HUES6 (cell line): ENCODE data around the gene SHISAL1.

Experiments used
- H3K27ac ChIP-seq: 2 replicates; pipeline ENCODE4 v1.7.0; 2013; ENCODE audit warnings: low read depth, mild to moderate bottlenecking, low read length, inconsistent platforms
- H3K27me3 ChIP-seq: 2 replicates; pipeline ENCODE4 v1.6.1; 2013; ENCODE audit warnings: low read length; ENCODE audit not compliant: control insufficient read depth, insufficient read depth
- H3K36me3 ChIP-seq: 2 replicates; pipeline ENCODE4 v1.6.1; 2013; ENCODE audit warnings: low read length; ENCODE audit not compliant: control insufficient read depth, insufficient read depth
- H3K4me1 ChIP-seq: 2 replicates; pipeline ENCODE4 v1.6.1; 2013; ENCODE audit warnings: low read length; ENCODE audit not compliant: control insufficient read depth, insufficient read depth
- H3K4me3 ChIP-seq: 2 replicates; pipeline ENCODE4 v1.5.1; 2013; ENCODE audit warnings: low read depth, low read length
- H3K9ac ChIP-seq: one replicate; pipeline ENCODE4 v1.6.1; 2013; ENCODE audit warnings: mild to moderate bottlenecking, low read length
- H3K9me3 ChIP-seq: 2 replicates; pipeline ENCODE4 v1.6.1; 2013; ENCODE audit warnings: low read depth, low read length; ENCODE audit not compliant: control insufficient read depth, insufficient read depth

The SHISAL1 gene

DNA sequence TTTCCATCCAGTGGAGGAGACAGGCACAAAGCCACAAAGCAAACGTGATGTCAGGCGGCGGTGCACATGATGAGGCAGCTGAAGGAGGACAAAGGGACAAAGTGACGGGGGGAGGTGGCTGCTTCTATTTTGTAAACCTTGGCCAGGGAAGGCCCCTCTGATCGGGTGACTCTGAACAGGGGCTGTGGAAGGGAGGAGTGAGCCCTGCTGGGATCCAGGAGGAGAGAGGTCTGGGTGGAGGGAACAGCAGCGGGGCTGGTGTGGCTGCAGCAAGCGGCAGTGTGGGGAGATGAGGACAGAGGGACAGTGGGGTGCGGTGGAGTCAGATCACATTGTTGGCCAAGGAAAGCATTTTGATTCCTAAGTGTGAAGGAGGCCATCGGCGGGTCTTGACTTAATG is 36.7 kb downstream of the SHISAL1 start:
- no peaks in the 10 kb centered on the region for H3K27me3 ChIP-seq
- no peak overlapping the region for H3K27ac ChIP-seq
- H3K9ac ChIP-seq: no peak overlapping the region
- peaks cover 10% of the 10 kb centered on the region for H3K4me1 ChIP-seq
- H3K36me3 ChIP-seq: no peaks in the 10 kb centered on the region
- no peaks in the 10 kb centered on the region for H3K9me3 ChIP-seq
- no peak overlapping the region for H3K4me3 ChIP-seq

DNA sequence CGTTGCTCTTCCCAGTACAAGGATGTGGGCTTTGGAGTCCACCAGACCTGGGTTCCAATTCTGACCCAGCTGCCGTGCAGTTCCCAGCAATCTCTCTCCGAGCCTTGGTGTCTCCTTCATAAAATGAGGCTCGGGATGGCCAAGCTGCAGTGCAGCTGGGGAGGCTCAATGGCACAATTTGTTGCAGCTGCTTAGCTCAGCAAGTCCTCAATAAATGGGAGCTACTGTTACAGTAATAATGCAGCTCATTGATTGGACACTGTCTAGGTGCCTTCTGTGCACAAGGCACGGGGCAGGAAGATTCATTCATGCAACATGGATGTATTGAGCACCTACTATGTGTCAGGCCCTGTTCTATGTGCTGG is 37.1 kb downstream of the SHISAL1 start:
- Histone ChIP-seq H3K4me1 (peaks cover 10% of the 10 kb centered on the region), H3K4me3 (no peak overlapping the region), H3K36me3 (no peaks in the 10 kb centered on the region), H3K27me3 (no peaks in the 10 kb centered on the region), H3K9me3 (no peaks in the 10 kb centered on the region), H3K27ac (no peak overlapping the region), H3K9ac (no peak overlapping the region)

DNA sequence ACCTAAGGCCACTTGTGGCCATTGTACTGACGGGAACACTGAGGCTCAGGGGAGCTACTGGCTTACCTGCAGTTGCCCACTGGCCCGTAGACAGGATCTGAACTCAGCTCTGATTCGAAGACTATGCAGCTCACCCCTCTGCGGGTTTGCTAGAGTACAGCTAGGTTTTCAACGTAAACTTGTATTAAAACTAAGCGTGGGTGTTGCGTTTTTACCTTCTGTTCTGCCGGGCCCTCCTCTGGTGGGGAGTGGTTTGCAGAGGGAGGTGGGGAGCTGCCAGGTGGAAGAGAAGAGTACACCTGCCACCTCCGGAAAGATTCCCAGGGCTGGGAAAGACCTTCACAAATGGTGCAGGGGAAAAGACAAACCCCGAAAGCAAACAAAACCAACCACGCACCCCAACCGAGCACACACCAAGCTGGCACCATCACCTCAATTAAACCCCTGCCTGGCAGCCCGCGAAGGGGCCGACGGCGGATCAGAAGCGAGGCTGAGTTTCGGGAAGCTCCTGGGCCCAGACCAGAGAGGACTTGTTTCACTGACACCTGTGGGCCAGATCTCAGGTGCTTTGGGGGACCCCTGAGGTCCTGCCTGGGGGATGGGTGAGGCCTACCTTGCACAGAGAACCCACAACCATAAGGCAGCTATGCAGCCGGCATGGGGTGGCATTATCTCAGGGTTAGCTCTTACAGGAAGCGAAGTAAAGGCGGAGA is 37.7 kb downstream of the SHISAL1 start:
- Histone ChIP-seq H3K36me3 (no peaks in the 10 kb centered on the region), H3K27me3 (no peaks in the 10 kb centered on the region), H3K9me3 (no peaks in the 10 kb centered on the region), H3K9ac (no peak overlapping the region), H3K4me3 (no peak overlapping the region), H3K27ac (no peak overlapping the region), H3K4me1 (peaks cover 10% of the 10 kb centered on the region)

DNA sequence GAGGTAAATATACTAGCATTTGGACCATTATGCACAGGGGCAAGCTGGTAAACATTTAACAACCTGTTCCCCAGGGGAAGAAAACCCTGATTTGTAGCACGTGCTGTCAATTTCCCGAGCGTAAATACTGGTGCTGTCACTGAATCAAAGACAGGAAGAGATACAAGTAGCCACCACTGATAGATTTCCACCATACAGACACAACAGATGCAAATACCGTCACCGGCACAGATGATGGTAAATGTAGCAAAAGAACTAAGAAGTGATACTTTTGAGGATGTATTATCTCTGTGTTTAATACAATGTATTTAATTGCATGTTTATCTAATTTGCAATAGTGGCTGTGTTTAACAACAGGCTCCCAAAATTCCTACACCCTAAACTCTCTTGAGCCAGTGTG is 39.6 kb downstream of the SHISAL1 start:
- no peaks in the 10 kb centered on the region for H3K27me3 ChIP-seq
- no peak overlapping the region for H3K4me3 ChIP-seq
- no peaks in the 10 kb centered on the region for H3K36me3 ChIP-seq
- H3K27ac ChIP-seq: no peak overlapping the region
- H3K4me1 ChIP-seq: peaks cover 10% of the 10 kb centered on the region
- no peak overlapping the region for H3K9ac ChIP-seq
- no peaks in the 10 kb centered on the region for H3K9me3 ChIP-seq

DNA sequence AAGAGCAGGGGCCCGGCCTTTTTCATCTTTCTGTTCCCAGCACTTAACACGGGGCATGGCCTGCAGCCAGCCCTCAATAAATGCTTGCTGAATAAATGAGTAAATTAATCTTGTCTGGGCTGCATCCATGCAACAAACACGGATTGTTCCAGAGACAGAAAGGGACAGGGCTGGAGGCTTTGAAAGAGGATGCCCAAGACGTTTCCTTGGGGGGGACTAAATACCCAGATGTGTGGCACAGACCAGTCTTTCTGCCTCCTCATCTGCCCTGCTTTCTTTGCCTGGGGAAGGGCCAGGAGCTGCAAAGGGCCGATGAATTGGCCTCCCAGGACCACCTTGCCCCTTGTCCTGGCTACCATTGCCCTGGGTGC is 40.4 kb downstream of the SHISAL1 start:
- no peak overlapping the region for H3K27ac ChIP-seq
- no peak overlapping the region for H3K4me3 ChIP-seq
- H3K36me3 ChIP-seq: no peaks in the 10 kb centered on the region
- no peak overlapping the region for H3K9ac ChIP-seq
- H3K27me3 ChIP-seq: no peaks in the 10 kb centered on the region
- peaks cover 10% of the 10 kb centered on the region for H3K4me1 ChIP-seq
- H3K9me3 ChIP-seq: no peaks in the 10 kb centered on the region

DNA sequence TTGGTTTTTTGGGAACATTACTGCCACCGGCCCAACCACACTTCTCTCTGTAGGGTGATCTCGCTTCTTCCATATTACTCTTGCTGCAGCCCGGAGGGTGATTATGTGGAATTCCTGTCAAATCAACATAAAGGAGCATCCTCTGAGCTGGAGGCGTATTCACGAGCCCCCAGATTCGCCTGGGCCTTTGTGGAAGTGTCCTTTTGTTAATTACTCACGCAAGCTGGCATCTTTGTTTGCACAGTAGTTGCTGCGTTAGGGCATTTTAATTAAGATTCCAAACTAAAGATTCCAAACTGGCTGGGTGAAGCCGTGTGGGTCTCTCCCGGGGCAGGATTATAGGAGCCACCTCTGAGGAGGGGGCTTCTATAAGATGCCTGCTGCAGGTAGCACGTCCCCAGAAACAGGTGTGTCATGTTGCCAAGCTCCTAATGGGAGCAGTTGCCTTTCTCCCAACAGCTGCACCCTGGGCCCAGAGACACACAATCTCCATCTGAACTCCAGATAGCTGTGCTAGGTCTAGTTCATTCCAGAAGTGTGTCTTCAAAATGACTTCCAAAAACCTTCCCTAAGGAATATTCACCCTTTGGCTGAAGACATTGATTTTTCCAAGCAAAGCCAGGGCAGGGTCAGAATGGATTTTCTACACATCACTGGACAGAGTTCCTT is 40.9 kb downstream of the SHISAL1 start:
- Histone ChIP-seq H3K4me1 (peaks cover 9% of the 10 kb centered on the region), H3K27me3 (no peaks in the 10 kb centered on the region), H3K9ac (no peak overlapping the region), H3K27ac (no peak overlapping the region), H3K9me3 (no peaks in the 10 kb centered on the region), H3K36me3 (no peaks in the 10 kb centered on the region), H3K4me3 (no peak overlapping the region)

DNA sequence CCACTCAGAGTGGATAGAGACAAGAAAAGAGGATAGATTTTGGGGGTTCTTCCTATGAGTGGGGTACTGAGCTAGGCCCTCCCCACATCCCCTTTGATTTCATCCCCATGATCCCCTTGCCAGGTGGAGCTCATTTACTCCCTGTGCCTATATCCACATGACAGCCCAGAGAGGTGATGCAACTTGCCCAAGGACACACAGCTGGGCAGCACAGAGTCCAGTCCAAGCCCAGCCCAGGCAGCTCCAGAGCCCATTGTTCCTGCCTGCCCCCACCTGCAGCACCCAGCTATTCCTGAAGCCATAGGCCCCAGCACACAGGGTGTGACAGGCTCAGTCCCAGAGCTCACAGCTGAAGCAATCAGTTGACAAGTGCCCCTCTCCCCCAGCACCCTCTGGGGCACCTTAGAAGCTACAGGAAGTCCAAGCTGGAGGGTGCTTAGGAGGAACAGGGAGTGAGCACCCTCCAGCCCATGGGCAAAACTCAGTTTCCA is 41.7 kb downstream of the SHISAL1 start:
- Histone ChIP-seq H3K4me1 (peaks cover 4% of the 10 kb centered on the region; the same call in 1 of the 2 replicates), H3K4me3 (no peak overlapping the region), H3K27ac (no peak overlapping the region), H3K9ac (no peak overlapping the region), H3K36me3 (no peaks in the 10 kb centered on the region), H3K9me3 (no peaks in the 10 kb centered on the region), H3K27me3 (no peaks in the 10 kb centered on the region)

DNA sequence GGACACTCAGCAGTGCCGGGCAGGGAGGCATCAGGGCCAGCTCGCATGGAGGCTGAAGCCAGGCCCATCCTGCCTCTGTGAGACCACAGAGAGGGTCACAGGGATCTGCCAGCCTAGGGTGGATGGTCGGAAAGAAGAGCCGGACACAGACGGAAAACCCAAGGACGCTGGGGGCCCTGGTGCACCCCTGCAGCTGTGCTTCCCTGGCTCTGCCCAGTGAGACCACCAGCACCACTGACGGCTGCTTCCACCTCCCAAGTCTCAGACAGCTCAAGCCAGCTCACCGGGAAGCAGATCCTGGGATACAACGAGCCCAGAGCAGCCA is 42.2 kb downstream of the SHISAL1 start:
- Histone ChIP-seq H3K27ac (no peak overlapping the region), H3K27me3 (no peaks in the 10 kb centered on the region), H3K4me3 (no peak overlapping the region), H3K9me3 (peaks cover 3% of the 10 kb centered on the region; the same call in 1 of the 2 replicates), H3K9ac (no peak overlapping the region), H3K4me1 (peaks cover 4% of the 10 kb centered on the region; the same call in 1 of the 2 replicates), H3K36me3 (no peaks in the 10 kb centered on the region)

DNA sequence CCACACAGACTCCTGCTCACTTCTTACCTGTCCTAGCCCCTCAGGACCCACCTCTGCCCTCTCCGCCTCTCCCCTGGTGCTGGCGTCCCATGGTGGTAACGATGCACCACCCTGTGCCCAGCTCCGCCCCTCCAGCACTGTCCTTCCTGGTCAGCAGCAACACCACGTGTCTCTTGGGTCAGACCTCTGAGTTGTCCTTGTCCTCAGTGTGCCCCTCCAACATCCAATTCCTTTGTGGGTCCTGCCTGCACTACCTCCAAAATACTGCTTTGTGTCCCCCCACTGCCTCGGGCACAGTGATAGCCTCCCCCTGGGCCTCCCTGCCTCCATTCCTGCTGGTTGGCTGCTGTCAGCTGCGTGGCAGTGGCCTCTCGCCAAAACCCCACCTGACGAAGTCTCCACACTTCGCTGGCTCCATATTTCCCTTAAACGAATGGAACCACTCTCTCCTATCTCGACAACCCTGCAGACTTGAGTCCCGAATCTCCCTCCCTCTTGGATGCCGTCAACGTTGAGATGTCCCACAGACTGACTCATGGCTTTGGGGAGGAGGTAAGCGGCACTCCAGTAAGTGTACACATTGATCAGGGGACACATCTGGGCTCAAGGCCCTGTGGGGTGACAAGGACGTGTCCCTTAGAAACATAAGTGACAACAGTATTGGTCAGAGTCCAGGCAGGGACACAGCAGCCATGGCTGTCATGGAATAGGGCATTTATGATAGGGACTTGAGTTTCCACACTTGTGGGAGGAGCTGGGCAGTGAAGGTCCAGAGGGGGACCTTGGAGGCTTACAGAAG is 42.8 kb downstream of the SHISAL1 start:
- no peak overlapping the region for H3K4me3 ChIP-seq
- peaks cover 4% of the 10 kb centered on the region; the same call in 1 of the 2 replicates for H3K4me1 ChIP-seq
- no peak overlapping the region for H3K27ac ChIP-seq
- peaks cover 7% of the 10 kb centered on the region; the same call in 1 of the 2 replicates for H3K9me3 ChIP-seq
- H3K36me3 ChIP-seq: no peaks in the 10 kb centered on the region
- no peaks in the 10 kb centered on the region for H3K27me3 ChIP-seq
- no peak overlapping the region for H3K9ac ChIP-seq

DNA sequence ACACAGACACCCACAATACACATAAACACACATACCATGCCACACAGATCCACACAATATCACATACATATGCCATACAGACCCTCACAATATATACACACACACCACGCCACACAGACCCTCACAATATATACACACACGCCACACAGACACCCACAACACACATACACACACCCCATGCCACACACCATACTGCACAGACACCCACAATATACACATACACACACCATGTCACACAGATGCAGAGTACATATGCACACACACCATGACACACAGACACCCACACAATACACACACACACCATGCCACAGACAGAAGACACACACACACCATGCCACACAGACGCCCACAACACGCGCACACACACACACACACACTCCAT is 43.6 kb downstream of the SHISAL1 start:
- Histone ChIP-seq H3K36me3 (no peaks in the 10 kb centered on the region), H3K4me1 (peaks cover 4% of the 10 kb centered on the region; the same call in 1 of the 2 replicates), H3K9ac (no peak overlapping the region), H3K27me3 (no peaks in the 10 kb centered on the region), H3K4me3 (no peak overlapping the region), H3K9me3 (peaks cover 7% of the 10 kb centered on the region; the same call in 1 of the 2 replicates), H3K27ac (no peak overlapping the region)
